Hepatocyte (in vitro differentiated cells): ENCODE data around the gene SCN1A.

Experiments used
- CTCF ChIP-seq: fragments of 200-600 bp; sonication (generic); IDR thresholded peaks from 2 replicates; pipeline ENCODE4 v1.5.1; 2016; ENCODE audit warnings: antibody characterized with exemption, mild to moderate bottlenecking; ENCODE audit not compliant: poor library complexity
- EZH2phosphoT487 ChIP-seq: fragments of 200-600 bp; sonication (generic); IDR thresholded peaks from one replicate; pipeline ENCODE4 v1.6.1; 2018; ENCODE audit warnings: antibody characterized with exemption, mild to moderate bottlenecking, low read depth, moderate library complexity; ENCODE audit not compliant: unreplicated experiment, severe bottlenecking

DNA sequence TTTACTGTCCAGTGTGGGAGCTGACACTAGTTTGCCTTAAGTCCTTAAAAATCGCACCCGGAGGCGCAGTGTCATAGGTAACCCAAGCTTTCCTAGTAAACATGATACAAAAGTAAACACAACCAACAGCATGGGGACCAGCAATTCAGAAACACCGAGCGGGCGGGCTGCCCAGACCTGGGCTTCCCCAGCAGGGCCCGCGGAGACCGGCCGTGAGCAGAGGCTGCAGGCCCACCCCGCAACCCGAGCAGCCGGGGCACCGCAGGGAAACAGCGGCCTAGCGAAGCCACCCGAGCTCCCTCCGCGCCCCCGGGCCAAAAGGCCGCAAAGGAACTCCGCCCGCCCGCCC, 174.5 kb downstream of the SCN1A start:
- TF ChIP-seq CTCF, result no peak
- TF ChIP-seq EZH2phosphoT487, result no peak
